CD4-positive, alpha-beta T cell (primary cell): ENCODE measurements around the gene CD300LF. TPM values are rescaled to one million over a fixed set of nuclear protein-coding genes. Genes with fewer than 3 reads are reported as not detected.

ENCODE experiments used
- ATAC-seq: fragments of 200-7000 bp; cut with Tn5 transposase; one replicate; pipeline ENCODE4 v1.10.0; 2022; ENCODE audit warnings: mild to moderate bottlenecking; ENCODE audit not compliant: poor library complexity
- CTCF ChIA-PET: fragments of 350-600 bp; sonication (Branson Sonifier 250); formaldehyde crosslinking; loops from one replicate; lab custom pipeline; 2021; ENCODE audit warnings: antibody characterized with exemption, inconsistent platforms; lab: Charles Lee
- POLR2A ChIA-PET: fragments of 350-600 bp; sonication (Branson Sonifier 250); formaldehyde crosslinking; loops from one replicate; lab custom pipeline; 2021; ENCODE audit warnings: antibody characterized with exemption, inconsistent platforms; lab: Charles Lee
- DNase-seq, 14 experiments: peaks; one replicate each; pipeline ENCODE4 v3.0.0-alpha.2; 2013 to 2020; ENCODE audit warnings: mixed read lengths in 2 of 14
- H3K27ac ChIP-seq, 2 donors: one replicate each; pipeline versions ENCODE4 v1.5.1 to v1.7.0; 2013; ENCODE audit warnings: low read length in 2 of 2, low read depth in 1 of 2, mild to moderate bottlenecking in 1 of 2
- H3K27me3 ChIP-seq, 2 experiments: 1 replicate in 1 of 2; 2 replicates in 1 of 2; pipeline versions ENCODE4 v1.6.1 to v1.7.0; 2013; ENCODE audit warnings: low read length in 2 of 2, control low read depth in 1 of 2, mild to moderate bottlenecking in 1 of 2, moderate library complexity in 1 of 2; ENCODE audit not compliant: insufficient read depth in 2 of 2, control insufficient read depth in 1 of 2
- H3K36me3 ChIP-seq: one replicate; pipeline ENCODE4 v1.6.1; 2013; ENCODE audit warnings: low read length, control low read depth; ENCODE audit not compliant: insufficient read depth
- H3K4me1 ChIP-seq: one replicate; pipeline ENCODE4 v1.6.1; 2013; ENCODE audit warnings: low read length, control low read depth; ENCODE audit not compliant: insufficient read depth
- H3K4me3 ChIP-seq: one replicate; pipeline ENCODE4 v1.5.1; 2013; ENCODE audit warnings: mild to moderate bottlenecking, low read length, moderate library complexity
- H3K9me3 ChIP-seq, 2 experiments: 1 replicate in 1 of 2; 2 replicates in 1 of 2; pipeline versions ENCODE4 v1.6.1 to v1.7.0; 2013; ENCODE audit warnings: low read length in 2 of 2, mild to moderate bottlenecking in 2 of 2, control low read depth in 1 of 2, moderate library complexity in 1 of 2; ENCODE audit not compliant: control insufficient read depth in 1 of 2, insufficient read depth in 1 of 2
- H3K27ac Mint-ChIP-seq: one replicate; pipeline ENCODE4 v1.8.0; 2020; ENCODE audit warnings: mixed read lengths
- H3K27me3 Mint-ChIP-seq: one replicate; pipeline ENCODE4 v1.8.0; 2021; ENCODE audit warnings: mixed read lengths
- H3K36me3 Mint-ChIP-seq: one replicate; pipeline ENCODE4 v1.8.0; 2021; ENCODE audit warnings: low read depth, mixed read lengths
- H3K4me1 Mint-ChIP-seq: one replicate; pipeline ENCODE4 v1.8.0; 2021; ENCODE audit warnings: low read depth, mixed read lengths
- H3K4me3 Mint-ChIP-seq: one replicate; pipeline ENCODE4 v1.8.0; 2020; ENCODE audit warnings: mild to moderate bottlenecking, mixed read lengths
- H3K9me3 Mint-ChIP-seq: one replicate; pipeline ENCODE4 v1.8.0; 2020; ENCODE audit warnings: mixed read lengths
- intact Hi-C, 2 experiments: fragments of 100-400 bp; cut with DNase I in 1 of 2; cut with micrococcal nuclease in 1 of 2; formaldehyde crosslinking; loops; one replicate each; pipeline versions ENCODE4 v1.15.1 to v1.9.0; 2023 to 2025; cut with DNase I, micrococcal nuclease
- total RNA-seq, 174 experiments: library from RNA in 2 of 174; stranded (reverse) in 2 of 174; gene quantifications; one replicate each; pipeline ENCODE4 v1.2.3 and lab custom pipeline; 2021 to 2026
- TF ChIP-seq, protein P1 (sequence below): fragments of 200-600 bp; IDR thresholded peaks from one replicate; pipeline ENCODE4 v1.8.0; 2022; ENCODE audit warnings: antibody characterized with exemption, mild to moderate bottlenecking

Gene CD300LF
- total RNA-seq, 2 experiments from 2014 or later: 0.39 to 1.0 TPM

DNA sequence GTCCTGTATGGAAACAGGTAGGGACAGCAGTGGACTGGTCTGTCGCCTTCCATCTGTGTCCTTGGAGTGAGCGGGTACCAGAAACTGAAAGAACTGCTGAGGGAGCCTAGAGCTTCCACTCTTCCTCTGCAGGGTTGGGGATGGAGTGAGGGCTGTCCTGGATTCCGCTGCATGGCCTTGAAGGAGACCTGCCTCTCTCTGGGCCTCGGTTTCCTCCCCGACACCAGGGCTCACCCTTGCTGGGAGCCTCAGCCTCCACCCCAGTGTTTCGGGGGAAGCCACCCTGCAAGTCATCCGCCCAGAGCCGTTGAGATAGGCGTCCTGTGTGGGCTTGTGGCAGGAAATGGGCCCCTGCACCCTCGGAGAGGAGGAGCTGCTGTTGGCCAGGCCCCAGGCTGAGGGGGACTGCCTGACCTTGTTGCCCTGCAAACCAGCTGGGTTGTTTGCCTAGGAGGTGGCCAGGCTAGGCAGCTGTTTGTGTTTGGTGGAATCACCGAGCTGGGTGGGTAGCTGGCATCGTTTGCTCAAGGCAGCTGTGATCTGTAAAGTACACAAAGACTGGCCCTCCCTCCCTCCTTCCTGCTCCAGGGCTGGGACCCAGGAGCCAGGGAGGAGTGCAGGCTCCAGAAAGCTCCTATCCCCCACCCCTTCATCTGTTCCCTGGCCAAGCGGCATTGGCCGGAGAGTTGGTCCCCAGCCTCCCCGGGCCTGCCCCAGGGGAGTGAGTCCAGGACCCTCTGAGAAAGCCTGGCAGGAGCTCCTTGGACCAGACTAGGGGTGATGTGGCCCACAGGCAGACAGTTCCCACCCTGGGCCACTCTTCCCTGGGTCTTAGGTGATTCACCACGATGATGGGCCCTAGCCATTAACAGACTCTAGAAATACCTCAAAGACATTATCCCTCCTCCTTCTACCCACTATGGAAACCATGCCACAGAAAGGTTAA is 25.6 kb upstream of the CD300LF start:
- Mint-ChIP-seq H3K27me3 (no peaks in the 10 kb centered on the region), H3K4me3 (peak overlapping the region; percentile 95), H3K36me3 (no peaks in the 10 kb centered on the region), H3K4me1 (peaks cover 64% of the 10 kb centered on the region), H3K27ac (peak overlapping the region; percentile 91), H3K9me3 (no peaks in the 10 kb centered on the region)
- Histone ChIP-seq H3K9me3 (no peaks in the 10 kb centered on the region), H3K36me3 (no peaks in the 10 kb centered on the region), H3K4me1 (peaks cover 82% of the 10 kb centered on the region), H3K27ac (peak overlapping the region; percentile 60 to 70), H3K27me3 (no peaks in the 10 kb centered on the region), H3K4me3 (peak overlapping the region; percentile 93)
- TF ChIP-seq, protein P1, sequence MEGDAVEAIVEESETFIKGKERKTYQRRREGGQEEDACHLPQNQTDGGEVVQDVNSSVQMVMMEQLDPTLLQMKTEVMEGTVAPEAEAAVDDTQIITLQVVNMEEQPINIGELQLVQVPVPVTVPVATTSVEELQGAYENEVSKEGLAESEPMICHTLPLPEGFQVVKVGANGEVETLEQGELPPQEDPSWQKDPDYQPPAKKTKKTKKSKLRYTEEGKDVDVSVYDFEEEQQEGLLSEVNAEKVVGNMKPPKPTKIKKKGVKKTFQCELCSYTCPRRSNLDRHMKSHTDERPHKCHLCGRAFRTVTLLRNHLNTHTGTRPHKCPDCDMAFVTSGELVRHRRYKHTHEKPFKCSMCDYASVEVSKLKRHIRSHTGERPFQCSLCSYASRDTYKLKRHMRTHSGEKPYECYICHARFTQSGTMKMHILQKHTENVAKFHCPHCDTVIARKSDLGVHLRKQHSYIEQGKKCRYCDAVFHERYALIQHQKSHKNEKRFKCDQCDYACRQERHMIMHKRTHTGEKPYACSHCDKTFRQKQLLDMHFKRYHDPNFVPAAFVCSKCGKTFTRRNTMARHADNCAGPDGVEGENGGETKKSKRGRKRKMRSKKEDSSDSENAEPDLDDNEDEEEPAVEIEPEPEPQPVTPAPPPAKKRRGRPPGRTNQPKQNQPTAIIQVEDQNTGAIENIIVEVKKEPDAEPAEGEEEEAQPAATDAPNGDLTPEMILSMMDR: no peak
- DNase-seq: peak; percentile 50 to 91 (median 70)
- ChIA-PET POLR2A (interaction anchor here (0.6 to 5.1 kb wide), 17 partner anchors 9 to 247 kb away, joined by 3 to 89 read pairs (median 4); partner anchors contain the start of genes FDXR, NAT9 and NHERF1), CTCF (interaction anchor here (0.7 to 6.0 kb wide), 15 partner anchors 8 to 359 kb away, joined by 3 to 101 read pairs (median 10); partner anchors contain the start of gene NAT9)
- intact Hi-C loops: loop anchor here in 1 of 2 experiments (10.0 kb wide), 1 partner anchor 534 kb away; the partner anchor contains the start of gene RPL38
- ATAC-seq: peak; percentile 69

DNA sequence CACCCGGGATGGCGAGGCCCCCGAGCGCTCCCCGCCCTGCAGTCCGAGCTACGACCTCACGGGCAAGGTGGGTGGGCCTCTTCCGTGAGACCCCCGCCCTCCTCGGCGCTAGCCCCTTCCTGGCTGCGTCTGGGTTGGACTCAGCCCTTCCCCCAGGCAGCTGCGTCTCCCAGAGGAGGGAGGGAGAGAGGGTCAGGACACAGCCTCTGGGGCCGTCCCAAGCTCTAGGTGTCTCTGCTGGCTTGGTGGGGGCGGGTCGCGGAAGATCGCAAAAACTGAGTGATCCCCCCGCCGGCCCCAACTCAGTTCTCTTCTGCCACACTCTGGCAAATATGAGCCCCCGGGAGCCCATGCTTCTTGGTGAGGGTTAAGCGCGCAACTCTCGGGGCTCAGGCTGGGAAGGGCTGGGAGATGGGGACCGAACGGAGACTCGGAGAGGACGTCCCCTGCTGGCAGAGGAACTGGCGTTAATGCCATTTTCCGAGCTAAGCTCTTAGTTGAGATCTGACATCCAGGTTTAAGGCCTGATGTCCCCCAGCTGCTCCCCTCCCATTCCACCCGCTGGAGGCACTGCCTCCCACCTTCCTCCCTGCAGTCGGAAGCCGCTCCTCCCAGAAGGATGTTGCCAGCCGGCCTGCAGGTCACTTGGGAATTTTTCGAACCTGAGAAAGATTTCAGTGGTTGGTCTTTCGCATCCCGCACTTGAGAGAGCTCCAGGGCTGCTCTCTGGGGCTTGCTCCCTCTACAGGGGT is 24.8 kb upstream of the CD300LF start:
- Histone ChIP-seq H3K36me3 (no peaks in the 10 kb centered on the region), H3K9me3 (no peaks in the 10 kb centered on the region), H3K4me3 (peak overlapping the region; percentile 93), H3K27me3 (no peaks in the 10 kb centered on the region), H3K27ac (peak overlapping the region; percentile 60 to 70), H3K4me1 (peaks cover 79% of the 10 kb centered on the region)
- peak overlapping the region; percentile 95 for H3K4me3 Mint-ChIP-seq
- TF ChIP-seq, protein P1: no peak
- ATAC-seq (peak; percentile 36), DNase-seq (peak in 8 of 14 experiments; percentile 33 to 81 (median 54))
- H3K27me3 Mint-ChIP-seq: no peaks in the 10 kb centered on the region
- H3K27ac Mint-ChIP-seq: peak overlapping the region; percentile 91
- ChIA-PET POLR2A (interaction anchor here (0.7 to 5.1 kb wide), 16 partner anchors 8 to 124 kb away, joined by 3 to 89 read pairs (median 6); partner anchors contain the start of genes NAT9 and NHERF1), CTCF (interaction anchor here (0.7 to 6.0 kb wide), 16 partner anchors 8 to 358 kb away, joined by 3 to 101 read pairs (median 9); partner anchors contain the start of gene NAT9)
- intact Hi-C loops: loop anchor here (1.0 to 10.0 kb wide), 2 partner anchors 80 to 533 kb away; partner anchors contain the start of gene RPL38 (in 1 of the 2)
- peaks cover 55% of the 10 kb centered on the region for H3K4me1 Mint-ChIP-seq
- no peaks in the 10 kb centered on the region for H3K36me3 Mint-ChIP-seq
- H3K9me3 Mint-ChIP-seq: no peaks in the 10 kb centered on the region
